Ovary (tissue), 9 donors: ENCODE measurements around the gene MCCD1. TPM values are rescaled to one million over a fixed set of nuclear protein-coding genes. Genes with fewer than 3 reads are reported as not detected.

Experiments
- DNase-seq, 5 donors: peaks; one replicate each; pipeline ENCODE4 v3.0.0-alpha.2; 2019 to 2020
- H3K27ac ChIP-seq, 2 donors: fragments of 200-600 bp; one replicate each; pipeline versions ENCODE4 v1.5.1 to v1.8.0; 2019 to 2022
- H3K27me3 ChIP-seq: fragments of 200-600 bp; one replicate; pipeline ENCODE4 v1.8.0; 2022
- H3K36me3 ChIP-seq: fragments of 200-600 bp; sonication (generic); one replicate; pipeline ENCODE4 v1.5.1; 2019
- H3K4me1 ChIP-seq: one replicate; pipeline ENCODE4 v1.8.1; 2013; ENCODE audit warnings: mild to moderate bottlenecking, moderate library complexity; ENCODE audit not compliant: insufficient read depth
- H3K4me3 ChIP-seq: fragments of 200-600 bp; sonication (generic); one replicate; pipeline ENCODE4 v1.5.1; 2017
- H3K9me3 ChIP-seq, 2 donors: fragments of 200-600 bp in 1 of 2; sonication (generic) in 1 of 2; one replicate each; pipeline versions ENCODE4 v1.5.1 to v1.8.1; 2013 to 2019; ENCODE audit warnings: mild to moderate bottlenecking in 1 of 2, moderate library complexity in 1 of 2
- EP300 ChIP-seq: sonication (generic); formaldehyde crosslinking; IDR thresholded peaks from one replicate; pipeline ENCODE4 v1.6.1; 2017; ENCODE audit warnings: antibody characterized with exemption
- POLR2A ChIP-seq: fragments of 450-650 bp; IDR thresholded peaks from one replicate; pipeline ENCODE4 v1.6.1; 2017; ENCODE audit warnings: antibody characterized with exemption, mild to moderate bottlenecking, moderate library complexity
- WGBS, 3 donors: extraction: QIAGEN DNeasy Blood & Tissue Kit in 1 of 3; methylation state at CpG; one replicate each; pipeline versions ENCODE4 v1.1.5 to v1.1.7; 2013 to 2017; 5-methylcytosine and 5-hydroxymethylcytosine counted together
- intact Hi-C, 4 donors: fragments of 100-400 bp; cut with DNase I; formaldehyde crosslinking; loops; one replicate each; pipeline versions ENCODE4 v1.11.0 to v1.15.1; 2022 to 2023
- polyA plus RNA-seq, 2 donors: library from polyadenylated mRNA; stranded (reverse); fragments of 200-250 nt in 1 of 2; fragments of 350-450 nt in 1 of 2; fragmentation: Illumina TruSeq in 1 of 2; extraction: RNeasy Lipid Tissue Mini Kit (QIAGEN cat#74804) in 1 of 2; gene quantifications; one replicate each; pipeline ENCODE4 v1.2.3, GENCODE V29; 2013 to 2014
- total RNA-seq, 7 donors: library from RNA; depleted of rRNA in 2 of 7; stranded (reverse); fragments of >200 nt in 2 of 7; fragmentation: NEBNext Ultra II Directional in 3 of 7; extraction: Animal tissue kit (Norgen Biotek cat#: 25700) in 3 of 7; gene quantifications; one replicate each; pipeline versions ENCODE4 v1.1.0 to v1.2.4, GENCODE V29; 2016 to 2023
- TF ChIP-seq, protein P1 (sequence below), 3 donors: fragments of 450-650 bp in 2 of 3; fragments of 200-600 bp in 1 of 3; IDR thresholded peaks; one replicate each; pipeline versions ENCODE4 v1.5.1 to v1.8.0; 2016 to 2022; ENCODE audit warnings: antibody characterized with exemption in 3 of 3, mild to moderate bottlenecking in 1 of 3
- donor health status: DM: no; HTN: no; CAD: no; lungs with moderate emphysema.
- donor health status: DM: no; HTN: no; CAD: no.
- donor health status: Bipolar disorder and iron deficiency.
- donor health status: DM: yes; HTN: yes; CAD: no.
- donor health status: DM: no; HTN: no; CAD: no.
- donor health status: DM: yes; HTN: yes; CAD: no.

MCCD1 gene
- total and polyA plus RNA-seq, 9 donors = not detected

DNA sequence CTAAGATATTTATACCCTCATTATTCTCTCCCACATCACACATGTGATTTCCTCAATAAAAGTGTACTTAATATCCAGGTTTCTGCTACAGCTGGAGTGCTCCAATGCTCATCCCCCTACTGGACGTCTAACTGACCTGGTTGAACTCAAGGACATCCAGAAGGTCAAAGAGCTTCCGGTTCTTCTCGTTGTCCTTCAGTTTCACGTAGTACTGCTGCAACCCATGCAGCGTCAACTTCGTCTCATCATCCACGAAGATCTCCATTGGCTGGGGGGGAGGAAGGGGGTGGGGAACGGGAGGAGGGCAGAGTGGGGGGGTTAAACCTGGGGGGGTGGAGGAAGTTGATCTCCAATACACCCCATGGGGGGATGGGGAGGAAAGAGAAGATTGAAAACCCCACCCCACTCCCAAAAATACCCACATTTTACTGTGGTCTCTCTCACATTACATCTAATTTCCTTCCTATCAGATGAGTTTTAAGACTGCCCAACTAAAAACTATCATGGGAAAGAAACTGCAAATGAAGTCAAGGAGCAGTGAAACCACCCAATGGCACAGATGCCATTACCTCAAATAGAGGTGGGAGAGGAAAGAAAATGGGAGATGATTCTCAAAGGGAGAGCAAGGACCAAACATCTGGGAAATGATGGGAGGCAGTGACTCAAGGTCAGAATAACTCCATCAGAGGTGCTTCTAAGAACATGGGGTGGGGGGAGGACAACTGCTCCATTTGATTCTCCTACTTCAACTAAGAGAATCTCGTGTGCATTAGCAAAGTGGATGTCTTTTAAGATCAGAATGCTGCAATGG is 4.1 kb downstream of the MCCD1 start:
- no peak for TF ChIP-seq POLR2A
- TF ChIP-seq, protein P1, sequence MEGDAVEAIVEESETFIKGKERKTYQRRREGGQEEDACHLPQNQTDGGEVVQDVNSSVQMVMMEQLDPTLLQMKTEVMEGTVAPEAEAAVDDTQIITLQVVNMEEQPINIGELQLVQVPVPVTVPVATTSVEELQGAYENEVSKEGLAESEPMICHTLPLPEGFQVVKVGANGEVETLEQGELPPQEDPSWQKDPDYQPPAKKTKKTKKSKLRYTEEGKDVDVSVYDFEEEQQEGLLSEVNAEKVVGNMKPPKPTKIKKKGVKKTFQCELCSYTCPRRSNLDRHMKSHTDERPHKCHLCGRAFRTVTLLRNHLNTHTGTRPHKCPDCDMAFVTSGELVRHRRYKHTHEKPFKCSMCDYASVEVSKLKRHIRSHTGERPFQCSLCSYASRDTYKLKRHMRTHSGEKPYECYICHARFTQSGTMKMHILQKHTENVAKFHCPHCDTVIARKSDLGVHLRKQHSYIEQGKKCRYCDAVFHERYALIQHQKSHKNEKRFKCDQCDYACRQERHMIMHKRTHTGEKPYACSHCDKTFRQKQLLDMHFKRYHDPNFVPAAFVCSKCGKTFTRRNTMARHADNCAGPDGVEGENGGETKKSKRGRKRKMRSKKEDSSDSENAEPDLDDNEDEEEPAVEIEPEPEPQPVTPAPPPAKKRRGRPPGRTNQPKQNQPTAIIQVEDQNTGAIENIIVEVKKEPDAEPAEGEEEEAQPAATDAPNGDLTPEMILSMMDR (IDR thresholded peaks at IDR 0.05) = no peak
- TF ChIP-seq EP300 = no peak
- 37 to 57% (median 42%) methylated on average over 9 of the region's 9 CpGs for WGBS, 3 donors
- no peak overlapping the region for H3K4me3 ChIP-seq
- H3K9me3 ChIP-seq = no peaks in the 10 kb centered on the region
- no peak overlapping the region for H3K27ac ChIP-seq
- H3K27me3 ChIP-seq = no peaks in the 10 kb centered on the region
- no peak for DNase-seq
- intact Hi-C loops = no loop called here
- peaks cover 3% of the 10 kb centered on the region for H3K4me1 ChIP-seq
- H3K36me3 ChIP-seq = no peaks in the 10 kb centered on the region

DNA sequence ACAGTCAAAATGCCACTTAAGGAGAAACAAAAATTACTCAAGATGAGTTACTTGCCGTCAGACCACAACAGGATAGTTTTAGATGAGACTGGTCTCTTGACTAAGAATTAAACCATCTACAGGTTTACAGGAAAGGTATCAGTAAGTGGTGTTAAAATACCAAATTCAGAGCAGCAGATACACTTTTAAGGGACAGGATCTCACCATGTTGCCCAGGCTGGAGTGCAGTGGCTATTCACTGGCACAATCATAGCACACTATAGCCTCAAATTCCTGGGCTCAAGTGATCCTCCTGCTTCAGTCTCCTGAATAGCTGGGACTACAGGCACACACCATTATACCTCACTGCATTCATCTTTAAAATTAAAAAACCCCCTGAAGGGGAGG is 4.7 kb downstream of the MCCD1 start:
- Histone ChIP-seq H3K27me3 (no peaks in the 10 kb centered on the region), H3K36me3 (no peaks in the 10 kb centered on the region), H3K27ac (no peak overlapping the region), H3K9me3 (no peaks in the 10 kb centered on the region), H3K4me1 (peaks cover 3% of the 10 kb centered on the region), H3K4me3 (no peak overlapping the region)
- TF ChIP-seq, protein P1 (IDR thresholded peaks at IDR 0.05) = no peak
- TF ChIP-seq POLR2A (no peak), EP300 (no peak)
- DNase-seq = no peak
- intact Hi-C loops = no loop called here
- WGBS, 3 donors = 71 to 84% (median 79%) methylated on average over 1 of the region's 1 CpG

DNA sequence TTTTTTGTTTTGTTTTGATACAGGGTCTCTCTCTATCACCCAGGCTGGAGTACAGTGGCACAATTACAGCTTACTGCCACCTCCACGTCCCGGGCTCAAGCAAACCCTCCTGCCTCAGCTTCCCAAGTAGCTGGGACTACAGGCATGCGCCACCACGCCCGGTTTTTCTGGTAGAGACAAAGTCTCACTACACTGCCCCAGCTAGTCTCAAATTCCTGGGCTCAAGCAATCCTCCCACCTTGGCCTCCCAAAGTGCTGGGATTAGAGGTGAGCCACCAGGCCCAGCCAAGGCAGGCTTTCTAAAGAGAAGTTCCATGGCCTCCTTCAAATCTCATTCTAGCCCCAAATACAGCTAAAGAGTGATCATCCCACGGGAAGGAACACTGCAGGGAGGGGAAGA is 5.2 kb downstream of the MCCD1 start:
- no peak for DNase-seq
- TF ChIP-seq EP300 (no peak), POLR2A (no peak)
- TF ChIP-seq, protein P1 (IDR thresholded peaks at IDR 0.05) = no peak
- Histone ChIP-seq H3K36me3 (no peaks in the 10 kb centered on the region), H3K4me1 (peaks cover 4% of the 10 kb centered on the region), H3K9me3 (no peaks in the 10 kb centered on the region), H3K27ac (no peak overlapping the region), H3K27me3 (no peaks in the 10 kb centered on the region), H3K4me3 (no peak overlapping the region)
- WGBS, 3 donors = 84 to 92% (median 85%) methylated on average over 6 of the region's 6 CpGs
- intact Hi-C loops = no loop called here

DNA sequence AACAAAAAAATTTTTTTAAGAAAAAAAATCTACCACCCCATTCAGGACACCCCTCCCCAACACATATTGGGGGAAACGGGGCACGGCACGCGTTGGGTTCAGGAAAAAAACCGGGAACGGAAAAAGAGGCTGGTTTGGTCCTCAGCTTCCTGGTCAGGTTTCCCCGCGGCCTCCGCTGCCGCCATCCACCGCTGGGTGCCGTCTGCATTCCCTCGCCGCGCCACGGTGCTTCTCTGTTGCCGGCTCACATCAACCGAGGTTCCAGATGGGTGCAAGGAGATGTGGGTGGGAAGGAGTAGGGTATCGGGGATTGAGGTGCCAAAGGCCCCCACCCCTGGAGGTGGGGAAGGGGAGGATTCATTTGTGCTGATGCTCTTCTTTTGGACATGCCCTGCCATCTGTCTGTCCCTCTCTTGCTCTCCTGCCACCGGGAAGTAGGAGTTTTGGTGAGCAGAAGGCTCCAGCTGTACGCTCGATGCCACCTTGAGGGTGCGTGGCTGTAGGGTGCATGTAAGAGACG is 5.8 kb downstream of the MCCD1 start:
- Histone ChIP-seq H3K4me1 (peaks cover 7% of the 10 kb centered on the region), H3K27ac (no peak overlapping the region), H3K27me3 (no peaks in the 10 kb centered on the region), H3K9me3 (no peaks in the 10 kb centered on the region), H3K4me3 (no peak overlapping the region), H3K36me3 (no peaks in the 10 kb centered on the region)
- intact Hi-C loops = no loop called here
- DNase-seq = no peak
- 87% methylated on average over 24 of the region's 24 CpGs for WGBS, 3 donors
- TF ChIP-seq, protein P1 (IDR thresholded peaks at IDR 0.05) = no peak
- no peak for TF ChIP-seq POLR2A
- TF ChIP-seq EP300 = no peak
